ENCODE results near the gene COL23A1. TPM values are rescaled to one million over a fixed set of nuclear protein-coding genes. Genes with fewer than 3 reads are reported as not detected.

The COL23A1 gene
- total and polyA plus RNA-seq, 2 of the 13 experiments (the other 11 are each of a cell fraction or from before 2014, with no cell fraction given) = not detected

- 53% methylated on average over 13 of the region's 34 CpGs for WGBS (ENCODE audit: low lambda C conversion rate)
- POLR2A ChIA-PET = no interaction called here
- Histone ChIP-seq H3K27ac (ENCODE audit: extremely low read length, insufficient read depth, low read length) (no peak overlapping the region), H3K4me3 (replicated peaks in 1 of 3; ENCODE audit: insufficient read depth in 1 of 3, low read depth in 2 of 3, low read length in 3 of 3) (no peak overlapping the region), H3K27me3 (ENCODE audit: control insufficient read depth in 1 of 2, insufficient read depth in 2 of 2, low read length in 2 of 2) (peaks cover 5 to 50% of the 10 kb centered on the region in 2 experiments; a peak in 4 of 5 replicates), H4K20me1 (ENCODE audit: insufficient read depth, low read length) (no peaks in the 10 kb centered on the region), H3K4me2 (ENCODE audit: low read depth, low read length) (no peak overlapping the region), H3K79me2 (ENCODE audit: insufficient read depth, low read length) (no peaks in the 10 kb centered on the region), H3K9me3 (ENCODE audit: low read length) (no peaks in the 10 kb centered on the region; the same call in 1 of the 2 replicates), H3K9ac (ENCODE audit: insufficient read depth, low read depth, low read length) (no peak overlapping the region), H3K36me3 (replicated peaks in 1 of 2; ENCODE audit: control insufficient read depth in 1 of 2, insufficient read depth in 2 of 2, low read length in 2 of 2) (no peaks in the 10 kb centered on the region), H2AFZ (ENCODE audit: low read length) (no peak overlapping the region), H3K4me1 (ENCODE audit: insufficient read depth, low read length) (peaks cover 19% of the 10 kb centered on the region)
- no peak for TF ChIP-seq JUNB (CRISPR knock-in tag; IDR thresholded peaks at IDR 0.05; ENCODE audit: borderline replicate concordance)
- intact Hi-C loops (cut with micrococcal nuclease; ENCODE audit: unreplicated experiment) = no loop called here
- ATAC-seq = no peak
- CTCF ChIA-PET (ENCODE audit: low intra/inter-chr PET ratio, low total read pairs) = no interaction called here
- no peak for DNase-seq (ENCODE audit: low spot score)
- in situ Hi-C loops (cut with HindIII; ENCODE audit: extremely low pct_ligation_motif_present, low pct_unique_long_range_greater_than_20kb) = loop anchor here (10.0 kb wide), 1 partner anchor 558 kb away; no protein-coding TSS in a partner anchor
- FAIRE-seq = no peak
- BruUV-seq (replicated peaks) = no TSS peak
Observed at GRCh38 chr5:178286226-178287090, 303.7 kb downstream of the COL23A1 start.

- no peak for DNase-seq (ENCODE audit: low spot score)
- intact Hi-C loops (cut with micrococcal nuclease; ENCODE audit: unreplicated experiment) (no loop called here), in situ Hi-C loops (cut with HindIII; ENCODE audit: extremely low pct_ligation_motif_present, low pct_unique_long_range_greater_than_20kb) (loop anchor here (10.0 kb wide), 1 partner anchor 559 kb away; no protein-coding TSS in a partner anchor)
- no peak overlapping the region for H3K27ac ChIP-seq (ENCODE audit: extremely low read length, insufficient read depth, low read length)
- WGBS (ENCODE audit: low lambda C conversion rate) = 41% methylated on average over 9 of the region's 19 CpGs
- no peak overlapping the region for H3K9ac ChIP-seq (ENCODE audit: insufficient read depth, low read depth, low read length)
- no peaks in the 10 kb centered on the region for H3K36me3 ChIP-seq (replicated peaks in 1 of 2; ENCODE audit: control insufficient read depth in 1 of 2, insufficient read depth in 2 of 2, low read length in 2 of 2)
- H3K4me1 ChIP-seq (ENCODE audit: insufficient read depth, low read length) = peaks cover 19% of the 10 kb centered on the region
- no TSS peak for BruUV-seq (replicated peaks)
- no peaks in the 10 kb centered on the region for H3K79me2 ChIP-seq (ENCODE audit: insufficient read depth, low read length)
- no peaks in the 10 kb centered on the region; the same call in 1 of the 2 replicates for H3K9me3 ChIP-seq (ENCODE audit: low read length)
- no peak for FAIRE-seq
- POLR2A ChIA-PET = no interaction called here
- ATAC-seq = no peak
- CTCF ChIA-PET (ENCODE audit: low intra/inter-chr PET ratio, low total read pairs) = no interaction called here
- H3K27me3 ChIP-seq (ENCODE audit: control insufficient read depth in 1 of 2, insufficient read depth in 2 of 2, low read length in 2 of 2) = peaks cover 2 to 45% of the 10 kb centered on the region in 2 experiments; a peak in 4 of 5 replicates
- no peak overlapping the region for H2AFZ ChIP-seq (ENCODE audit: low read length)
- H4K20me1 ChIP-seq (ENCODE audit: insufficient read depth, low read length) = no peaks in the 10 kb centered on the region
- H3K4me2 ChIP-seq (ENCODE audit: low read depth, low read length) = no peak overlapping the region
- no peak overlapping the region for H3K4me3 ChIP-seq (replicated peaks in 1 of 3; ENCODE audit: insufficient read depth in 1 of 3, low read depth in 2 of 3, low read length in 3 of 3)
- TF ChIP-seq ZSCAN25 (CRISPR knock-in tag; IDR thresholded peaks at IDR 0.05) (no peak), ZNF274 (CRISPR knock-in tag; IDR thresholded peaks at IDR 0.05) (no peak), ADNP (CRISPR knock-in tag; IDR thresholded peaks at IDR 0.05) (no peak), ZNF503 (CRISPR knock-in tag; IDR thresholded peaks at IDR 0.05) (no peak), ZNF121 (CRISPR knock-in tag; IDR thresholded peaks at IDR 0.05) (no peak), HNRNPUL1 (IDR thresholded peaks at IDR 0.05; ENCODE audit: low read depth, low read length) (no peak), MATR3 (CRISPR knock-in tag; IDR thresholded peaks at IDR 0.05) (no peak), TCF12 (IDR thresholded peaks at IDR 0.05) (no peak), TCF12 (CRISPR knock-in tag; IDR thresholded peaks at IDR 0.05) (no peak), ZNF704 (CRISPR knock-in tag; IDR thresholded peaks at IDR 0.05; ENCODE audit: borderline replicate concordance) (no peak)
Observed at GRCh38 chr5:178285399-178286225, 304.6 kb downstream of the COL23A1 start.
